Thyroid gland (tissue), 4 donors: ENCODE measurements around the gene TMEM117. TPM values are rescaled to one million over a fixed set of nuclear protein-coding genes. Genes with fewer than 3 reads are reported as not detected.
A peak's percentile ranks its signal among the peaks of the same experiment; 100 is the strongest.

Experiments used
- DNase-seq, 2 donors: peaks; one replicate each; pipeline ENCODE4 v3.0.0-alpha.2; 2019
- H3K27ac ChIP-seq, 3 donors: fragments of 200-600 bp; sonication (generic); 1 replicate in 2 of 3; 2 replicates in 1 of 3; pipeline ENCODE4 v1.5.1; 2016 to 2019; ENCODE audit warnings: mild to moderate bottlenecking in 1 of 3, moderate library complexity in 1 of 3
- H3K27me3 ChIP-seq: fragments of 200-600 bp; sonication (generic); one replicate; pipeline ENCODE4 v1.5.1; 2019
- H3K36me3 ChIP-seq, 2 donors: fragments of 200-600 bp; sonication (generic); one replicate each; pipeline ENCODE4 v1.5.1; 2016 to 2019
- H3K4me1 ChIP-seq, 2 donors: fragments of 200-600 bp; sonication (generic); one replicate each; pipeline ENCODE4 v1.5.1; 2017 to 2019
- H3K4me3 ChIP-seq, 3 donors: fragments of 200-600 bp; sonication (generic); replicated peaks in 1 of 3; 1 replicate in 2 of 3; 2 replicates in 1 of 3; pipeline ENCODE4 v1.5.1; 2016; ENCODE audit warnings: mild to moderate bottlenecking in 1 of 3
- H3K9me3 ChIP-seq: fragments of 200-600 bp; sonication (generic); one replicate; pipeline ENCODE4 v1.5.1; 2017
- CTCF ChIP-seq, 6 experiments: fragments of 200-600 bp in 3 of 6; fragments of 450-650 bp in 3 of 6; sonication (generic) in 3 of 6; IDR thresholded peaks; one replicate each; pipeline ENCODE4 v1.5.1; 2016 to 2019; ENCODE audit warnings: antibody characterized with exemption in 6 of 6, mild to moderate bottlenecking in 2 of 6, inconsistent platforms in 1 of 6, moderate library complexity in 1 of 6
- POLR2A ChIP-seq, 2 donors: fragments of 450-650 bp; IDR thresholded peaks; one replicate each; pipeline ENCODE4 v1.6.1; 2017; ENCODE audit warnings: antibody characterized with exemption in 2 of 2, mild to moderate bottlenecking in 2 of 2, moderate library complexity in 1 of 2
- WGBS, 2 donors: methylation state at CpG; one replicate each; pipeline ENCODE4 v1.1.5; 2017; 5-methylcytosine and 5-hydroxymethylcytosine counted together
- intact Hi-C: fragments of 100-400 bp; cut with DNase I; formaldehyde crosslinking; loops from one replicate; pipeline ENCODE4 v1.15.1; 2023
- total RNA-seq, 4 donors: library from RNA; depleted of rRNA; stranded (reverse); fragments of >200 nt; gene quantifications; one replicate each; pipeline ENCODE4 v1.2.3, GENCODE V29; 2016

The TMEM117 gene
- total RNA-seq, result 10 to 100 TPM; 18.9 to 32.4 (median 24.7) TPM

- Histone ChIP-seq H3K27me3 (no peaks in the 10 kb centered on the region), H3K9me3 (no peaks in the 10 kb centered on the region), H3K4me1 (peaks cover 7 to 13% of the 10 kb centered on the region in 2 donors), H3K4me3 (peak within 1 kb of the TSS; percentile 65 to 74 (median 69)), H3K27ac (peak within 1 kb of the TSS; percentile 94 to 95 (median 95)), H3K36me3 (no peaks in the 10 kb centered on the region)
- TF ChIP-seq CTCF (IDR thresholded peaks at IDR 0.05) (no peak), POLR2A (IDR thresholded peaks at IDR 0.05) (peak in 1 of 2 donors; percentile 73)
- intact Hi-C loops, result no loop called here
- peak; percentile 85 to 86 for DNase-seq
- WGBS, 2 donors, result 0 to 3% methylated on average over 7 of the region's 103 CpGs
These were observed at the start of gene TMEM117 for GRCh38 chr12:43835656-43836474. TSS of gene TMEM117 (plus strand) at chr12:43836081.

- no peak for DNase-seq
- H3K27me3 ChIP-seq, result no peaks in the 10 kb centered on the region
- TF ChIP-seq CTCF (IDR thresholded peaks at IDR 0.05) (no peak), POLR2A (IDR thresholded peaks at IDR 0.05) (no peak)
- no peak overlapping the region for H3K27ac ChIP-seq
- intact Hi-C loops, result no loop called here
- no peak overlapping the region for H3K4me3 ChIP-seq
- H3K9me3 ChIP-seq, result no peaks in the 10 kb centered on the region
- no peaks in the 10 kb centered on the region for H3K4me1 ChIP-seq
- H3K36me3 ChIP-seq, result peaks cover 16 to 43% of the 10 kb centered on the region in 2 donors
These were observed 48.8 kb upstream of the TMEM117 start for GRCh38 chr12:43786899-43787693.

- Histone ChIP-seq H3K9me3 (no peaks in the 10 kb centered on the region), H3K27me3 (no peaks in the 10 kb centered on the region), H3K36me3 (peaks cover 5 to 18% of the 10 kb centered on the region in 2 donors), H3K4me3 (no peak overlapping the region), H3K27ac (no peak overlapping the region), H3K4me1 (no peaks in the 10 kb centered on the region)
- intact Hi-C loops, result no loop called here
- no peak for TF ChIP-seq CTCF (IDR thresholded peaks at IDR 0.05)
- TF ChIP-seq POLR2A (IDR thresholded peaks at IDR 0.05), result no peak
- peak; percentile 49 to 54 for DNase-seq
These were observed 45.9 kb upstream of the TMEM117 start for GRCh38 chr12:43789941-43790340.

- no peaks in the 10 kb centered on the region for H3K4me1 ChIP-seq
- 72 to 76% methylated on average over 2 of the region's 2 CpGs for WGBS, 2 donors
- no peak for DNase-seq
- TF ChIP-seq CTCF (IDR thresholded peaks at IDR 0.05), result no peak
- no peak for TF ChIP-seq POLR2A (IDR thresholded peaks at IDR 0.05)
- no peak overlapping the region for H3K27ac ChIP-seq
- intact Hi-C loops, result no loop called here
- H3K4me3 ChIP-seq, result no peak overlapping the region
- no peaks in the 10 kb centered on the region for H3K27me3 ChIP-seq
- H3K9me3 ChIP-seq, result no peaks in the 10 kb centered on the region
- peaks cover 44 to 46% of the 10 kb centered on the region in 2 donors for H3K36me3 ChIP-seq
These were observed 40.1 kb upstream of the TMEM117 start for GRCh38 chr12:43795716-43796280.
